MV-4-11 (cell line): Measurements from ENCODE around the gene ACTRT2.
A peak's percentile ranks its signal among the peaks of the same experiment; 100 is the strongest.

Experiments
- DNase-seq: peaks from one replicate; lab custom pipeline; 2025; lab: John Stamatoyannopoulos, UW

ACTRT2 gene

DNA sequence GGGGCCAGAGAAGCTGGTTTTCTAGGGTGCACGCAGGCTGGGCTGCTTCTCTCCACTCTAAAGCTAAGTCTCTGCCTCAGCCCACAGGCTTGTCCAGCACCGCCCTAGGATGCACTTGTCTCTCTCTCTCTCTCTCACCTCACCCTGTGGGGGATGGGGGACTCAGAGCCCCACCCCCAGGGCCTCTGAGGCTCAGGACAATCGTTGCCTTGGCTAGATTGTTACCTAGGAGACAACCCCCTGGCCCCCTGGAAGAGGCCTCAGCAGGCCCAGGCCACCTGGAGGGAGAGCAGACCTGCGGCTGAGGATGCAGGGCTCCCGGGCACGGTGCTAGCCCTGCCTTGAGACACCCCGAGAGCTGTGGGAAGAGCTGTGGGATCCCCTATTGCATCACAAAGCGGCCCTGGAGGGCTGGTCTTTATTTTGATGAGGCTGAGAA, at the start of gene ACTRT2:
Gene ACTRT2, plus strand, starts transcription at position 235 of the 439 bp plus-strand sequence. CDS start 220 bp downstream, outside the sequence.
- no peak for DNase-seq

DNA sequence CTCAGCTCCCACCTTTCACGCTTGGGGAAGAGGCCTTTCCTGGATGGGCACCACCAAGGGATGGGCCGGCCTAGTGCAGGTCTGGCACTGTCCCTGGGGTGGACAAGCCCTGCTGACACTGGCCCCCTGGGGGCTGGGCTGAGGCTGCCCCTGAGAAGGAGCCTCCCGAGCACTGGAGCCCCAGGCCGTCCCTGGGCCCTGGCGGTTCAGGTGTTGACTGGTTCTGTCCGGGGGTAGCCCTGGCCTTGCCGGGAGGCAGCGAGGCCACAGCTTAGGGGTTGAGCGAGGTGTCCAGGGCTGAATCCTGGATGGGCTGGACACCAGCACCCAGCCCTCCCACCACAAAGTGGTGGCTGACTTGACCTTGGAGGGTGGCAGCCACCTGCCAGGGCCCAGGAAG, 49.7 kb upstream of the ACTRT2 start:
- no peak for DNase-seq

DNA sequence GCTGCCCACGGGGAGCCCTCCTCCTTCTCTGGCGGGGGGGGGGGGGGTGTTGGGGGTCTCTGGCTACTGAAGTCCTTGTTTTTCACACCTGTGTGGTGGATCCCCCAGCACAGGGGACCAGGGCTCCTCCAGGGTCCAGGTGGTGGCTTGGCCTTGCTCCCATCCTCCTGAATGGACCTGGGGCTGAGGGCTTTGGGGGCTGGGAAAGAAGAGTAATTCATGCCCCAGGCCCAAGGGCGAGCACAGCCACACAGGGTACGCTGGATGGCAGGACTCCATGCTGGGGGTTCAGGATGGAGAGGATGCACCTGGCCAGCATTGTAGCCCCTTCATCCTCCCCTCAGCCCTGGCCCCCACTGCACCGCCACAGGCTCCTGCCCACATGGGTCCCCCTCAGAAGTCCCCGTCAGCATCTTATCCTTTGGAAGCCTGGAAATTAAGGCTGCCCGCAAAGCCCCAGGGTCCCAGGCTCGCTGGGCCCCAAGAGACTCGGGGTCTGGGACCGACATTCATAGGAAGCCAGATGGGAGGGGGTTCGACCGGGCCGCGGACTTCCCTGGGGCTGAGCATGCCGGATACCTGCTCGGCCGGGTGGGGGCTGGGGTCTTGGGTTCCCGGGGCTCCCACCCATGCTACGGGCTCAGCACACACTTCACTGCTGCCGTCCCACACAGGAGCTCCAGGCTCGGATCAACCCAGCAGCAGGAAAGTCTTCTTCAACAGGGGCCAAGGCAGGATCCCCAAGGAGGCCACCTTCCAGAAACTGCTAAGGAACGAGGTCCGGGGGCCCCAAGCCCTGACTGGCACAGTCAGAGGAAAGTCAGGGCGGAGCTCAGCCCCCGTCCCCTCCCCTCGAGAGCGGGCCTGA, 49.0 kb upstream of the ACTRT2 start:
- DNase-seq, result no peak

DNA sequence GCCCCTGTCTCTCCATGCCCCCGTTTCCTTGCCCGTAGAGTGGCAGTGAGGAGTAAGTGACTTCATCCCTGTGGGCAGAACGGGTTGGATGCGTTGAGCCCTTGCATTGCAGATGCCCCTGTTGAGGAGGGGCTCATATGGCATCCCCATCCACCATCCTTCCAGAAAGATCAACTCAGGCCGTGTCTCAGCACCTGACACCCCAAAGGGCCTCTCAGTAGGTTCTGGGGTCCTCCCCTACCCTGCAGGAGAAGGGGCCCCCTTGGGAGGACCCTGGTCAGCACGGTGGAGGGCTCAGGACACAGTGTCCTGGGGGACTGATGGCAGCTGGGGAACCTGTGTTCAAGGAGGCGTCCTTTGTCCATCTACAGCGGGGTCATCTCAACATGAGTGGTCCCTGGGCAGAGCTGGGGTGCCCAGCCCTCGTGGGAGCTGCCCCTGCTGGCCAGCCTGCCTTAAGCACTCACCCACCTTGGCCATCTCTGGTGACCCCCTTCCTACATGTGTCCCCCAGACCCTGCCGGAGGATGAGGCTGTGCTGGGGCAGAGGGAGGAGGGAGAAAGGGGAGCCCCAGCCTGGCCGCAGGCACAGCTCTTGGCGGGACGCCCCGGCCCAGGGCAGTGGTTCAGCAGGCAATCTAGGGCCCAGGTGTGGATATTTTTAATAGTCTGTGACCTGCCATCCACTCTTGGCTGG, 48.2 kb upstream of the ACTRT2 start:
- no peak for DNase-seq

DNA sequence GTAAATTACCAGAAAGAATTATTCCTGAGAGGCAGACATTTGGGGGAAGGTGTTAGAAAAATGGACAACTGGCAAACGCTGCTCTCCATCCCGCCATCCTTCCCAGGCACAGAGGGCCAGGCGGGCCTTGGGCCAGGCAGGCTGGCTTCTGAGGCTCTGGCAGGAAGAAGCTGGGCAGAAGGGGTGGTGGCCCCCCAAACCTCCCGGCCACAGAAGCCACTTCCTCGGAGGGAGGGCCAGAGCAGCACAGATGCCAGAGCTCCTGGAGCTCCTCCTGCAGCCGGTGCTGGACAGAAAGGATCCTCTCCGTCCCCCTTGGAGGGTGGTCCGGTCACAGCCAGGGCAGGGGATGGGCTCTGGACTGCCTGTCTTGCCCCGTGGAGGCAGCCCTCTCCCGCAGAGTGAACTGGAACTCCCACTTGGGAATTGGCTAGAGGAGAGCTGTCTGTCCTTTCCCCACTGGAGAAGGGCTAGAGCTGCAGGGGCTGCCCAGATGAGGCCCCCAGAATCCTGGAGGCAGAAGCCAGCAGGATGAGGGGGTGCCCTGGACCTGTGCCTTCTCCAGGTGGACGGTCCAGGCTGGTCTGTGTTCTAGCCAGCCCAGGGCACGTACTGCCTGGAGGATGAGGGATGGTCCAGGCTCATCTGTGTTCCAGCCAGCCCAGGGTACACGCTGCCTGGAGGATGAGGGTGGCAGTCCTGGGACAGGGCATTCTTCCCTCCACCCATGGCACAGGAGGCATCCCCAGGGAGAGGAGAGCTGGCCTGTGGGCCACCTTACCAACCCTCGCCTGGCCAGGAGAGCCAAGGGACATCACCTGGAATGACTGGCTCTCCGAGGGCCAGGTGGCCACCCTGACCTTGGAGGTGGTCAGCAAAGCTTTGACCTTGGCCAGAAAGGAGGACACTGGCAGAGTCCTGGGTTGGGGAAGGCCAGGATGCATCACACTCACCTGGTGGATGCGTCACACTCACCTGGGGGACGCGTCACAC, 47.4 kb upstream of the ACTRT2 start:
- peak; percentile 21 for DNase-seq

DNA sequence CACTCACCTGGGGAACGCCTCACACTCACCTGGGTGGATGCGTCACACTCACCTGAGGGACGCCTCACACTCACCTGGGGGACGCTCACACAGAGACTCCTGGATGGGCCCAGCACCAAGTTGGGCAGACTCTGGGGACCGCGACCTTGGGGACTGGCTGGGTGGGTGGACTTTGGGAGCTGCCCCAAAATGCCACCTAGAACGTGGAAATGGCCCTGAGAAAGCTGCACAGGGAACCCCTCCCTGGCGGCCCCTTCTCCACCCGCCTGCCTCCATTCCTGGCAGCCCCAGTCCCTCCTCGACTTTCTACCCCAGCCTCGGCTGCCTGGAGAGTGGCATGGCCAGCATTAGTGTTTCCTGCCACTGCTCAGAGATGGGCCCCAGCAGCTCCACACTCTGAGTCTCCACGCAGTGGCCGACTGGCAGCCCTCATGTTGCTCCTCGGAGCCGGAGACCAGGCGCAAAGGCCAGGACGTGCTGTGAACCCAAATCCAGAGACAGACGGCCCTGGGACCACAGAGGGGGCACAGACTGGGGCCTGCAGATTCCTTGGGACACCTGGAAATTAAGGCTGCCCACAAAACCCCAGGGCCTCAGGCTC, 46.5 kb upstream of the ACTRT2 start:
- no peak for DNase-seq

DNA sequence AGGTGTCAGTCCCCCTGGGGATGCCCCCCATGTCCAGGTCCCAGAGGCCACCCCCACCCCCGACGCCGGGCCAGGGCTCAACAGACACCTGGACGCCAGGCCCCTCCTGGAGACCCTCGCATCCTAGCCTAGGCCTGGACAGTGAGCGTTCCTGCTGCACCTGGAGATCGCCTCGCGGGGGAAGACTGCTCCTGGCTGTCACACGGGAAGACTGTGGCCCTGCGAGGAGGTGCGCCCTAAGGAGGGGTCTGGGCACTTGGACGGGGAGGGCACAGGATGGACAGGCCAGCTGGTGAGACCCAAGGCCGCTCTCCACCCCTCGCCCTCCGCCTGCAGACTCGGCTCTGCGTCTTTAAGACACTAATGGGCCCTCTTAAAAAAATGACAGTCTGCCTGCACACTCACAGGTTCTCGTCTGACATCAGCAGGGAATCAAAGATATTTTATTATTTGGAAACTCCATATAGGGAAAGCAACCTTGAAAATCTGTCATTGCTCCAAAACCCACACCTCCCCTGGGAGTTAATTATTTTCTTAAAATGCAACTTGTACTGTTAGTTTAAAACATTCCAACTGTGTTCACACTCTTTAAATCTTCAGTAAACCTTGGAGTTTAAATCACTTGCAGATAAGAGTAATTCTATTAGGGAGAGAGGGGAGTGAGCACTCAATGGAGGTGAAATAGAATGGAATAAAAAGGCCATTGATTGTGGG, 45.6 kb upstream of the ACTRT2 start:
- DNase-seq, result no peak

DNA sequence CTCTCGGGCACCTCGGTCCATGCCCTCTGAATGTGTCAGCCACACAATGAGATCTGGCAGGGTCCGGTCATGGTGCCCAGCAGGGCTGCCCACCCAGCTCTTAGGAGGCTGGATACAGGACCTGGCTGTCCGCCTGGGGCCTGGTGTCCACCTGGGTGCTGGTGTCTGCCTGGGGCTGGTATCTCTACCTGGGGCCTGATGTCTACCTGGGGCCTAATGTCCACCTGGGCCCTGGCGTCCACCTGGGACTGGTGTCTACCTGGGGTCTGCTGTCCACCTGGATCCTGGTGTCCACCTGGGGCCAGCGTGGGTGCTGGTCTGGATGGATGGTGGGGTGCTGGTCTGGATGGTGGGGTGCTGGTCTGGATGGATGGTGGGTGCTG, 45.1 kb upstream of the ACTRT2 start:
- DNase-seq, result no peak

DNA sequence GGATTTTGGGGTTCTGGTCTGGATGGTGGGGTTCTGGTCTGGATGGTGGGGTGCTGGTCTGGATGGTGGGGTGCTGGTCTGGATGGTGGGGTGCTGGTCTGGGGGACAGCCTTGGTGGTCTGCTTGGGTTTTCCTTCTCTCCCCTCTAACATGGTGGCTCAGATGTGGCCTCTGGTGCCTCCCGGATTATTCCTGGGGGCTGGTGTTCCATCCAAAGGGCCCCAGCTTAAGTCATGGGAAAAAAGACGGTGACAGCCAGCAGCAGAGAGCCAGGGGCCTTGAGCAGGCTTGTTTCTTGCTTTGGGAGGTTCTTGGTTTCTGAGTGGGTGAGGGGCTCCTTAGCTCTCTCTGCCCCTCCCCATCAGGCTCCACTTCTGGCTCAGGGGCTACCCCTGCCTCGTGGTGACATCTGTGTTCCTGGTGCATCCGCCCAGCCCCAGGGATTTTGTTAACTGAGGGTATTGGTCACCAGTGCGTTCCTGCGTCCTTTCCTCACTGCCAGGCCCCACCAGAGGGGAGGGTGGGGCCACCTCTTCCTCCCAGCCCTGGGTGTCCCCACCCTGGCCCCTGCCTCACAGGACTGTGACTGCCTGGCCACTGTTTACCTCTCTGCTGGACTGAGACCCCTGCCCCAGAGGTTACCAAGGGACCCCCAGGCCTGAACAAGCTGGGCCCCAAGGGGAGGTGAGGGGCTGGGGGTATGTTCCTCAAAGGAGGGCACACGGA, 43.2 kb upstream of the ACTRT2 start:
- no peak for DNase-seq

DNA sequence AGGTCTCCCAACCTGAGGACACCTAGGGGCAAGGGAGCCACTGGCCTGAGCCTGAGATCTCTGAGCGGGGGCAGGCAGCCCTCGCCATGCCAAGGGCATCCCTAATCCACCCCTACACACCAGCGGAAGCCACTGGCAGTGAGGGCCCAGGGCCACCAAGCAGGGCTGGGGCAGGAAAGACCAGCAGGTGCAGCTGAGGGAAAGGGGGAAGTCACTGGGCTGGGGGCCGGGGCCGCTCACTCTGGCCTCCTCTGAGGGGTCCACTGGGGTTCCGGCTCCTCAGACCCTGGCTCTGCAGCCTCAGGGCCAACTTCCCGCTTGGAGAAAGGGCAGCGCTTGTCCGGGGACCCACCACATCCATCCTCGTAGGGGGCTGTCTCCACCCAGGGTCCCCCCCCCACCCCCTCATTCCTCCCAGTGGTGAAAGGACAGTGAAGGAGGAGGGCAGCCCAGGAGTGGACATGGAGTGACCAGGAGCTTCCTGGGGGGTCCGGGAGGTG, 42.5 kb upstream of the ACTRT2 start:
- DNase-seq, result no peak

DNA sequence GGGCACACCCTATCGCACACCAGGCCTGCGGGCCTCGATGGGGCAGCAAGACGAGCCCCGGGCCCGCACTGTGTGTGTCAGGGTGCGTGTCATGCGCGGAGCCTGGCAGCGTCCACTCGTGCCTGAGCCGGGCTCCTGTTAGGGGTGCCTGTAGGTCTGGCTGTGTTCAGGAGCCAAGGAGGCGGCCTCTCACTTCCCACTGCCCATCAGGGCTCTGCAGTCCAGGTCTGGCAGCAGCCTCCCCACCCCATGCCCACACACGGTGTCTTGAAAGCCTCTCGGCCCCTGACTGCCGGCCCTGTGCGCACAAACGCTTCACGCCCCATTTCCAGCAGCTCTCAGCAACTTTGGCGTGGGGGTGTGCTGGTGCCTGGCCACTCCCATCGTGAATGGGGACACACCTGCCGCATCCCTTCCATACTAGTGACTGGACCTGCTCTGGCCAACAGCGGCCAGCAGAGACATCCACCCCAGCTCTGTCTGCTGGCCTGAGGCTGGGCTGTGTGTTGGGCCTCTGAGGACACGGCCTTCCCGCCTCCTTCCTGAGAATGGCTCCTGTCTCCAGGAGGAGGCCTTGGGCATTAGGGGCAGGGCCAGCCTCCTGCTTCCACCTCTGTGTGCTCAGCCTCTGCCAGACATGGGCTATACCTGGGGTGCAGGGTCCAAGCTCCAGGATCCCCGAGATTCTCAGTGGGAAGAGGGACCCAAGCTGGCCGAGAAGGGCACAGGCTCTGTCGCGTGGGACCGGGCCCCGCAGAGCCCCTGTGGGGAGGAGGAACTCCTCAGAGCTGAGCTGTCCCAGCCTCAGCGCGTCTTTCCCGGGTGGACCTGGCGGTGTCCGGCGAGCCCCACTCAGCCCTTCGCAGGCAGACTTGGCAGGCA, 41.8 kb upstream of the ACTRT2 start:
- no peak for DNase-seq

DNA sequence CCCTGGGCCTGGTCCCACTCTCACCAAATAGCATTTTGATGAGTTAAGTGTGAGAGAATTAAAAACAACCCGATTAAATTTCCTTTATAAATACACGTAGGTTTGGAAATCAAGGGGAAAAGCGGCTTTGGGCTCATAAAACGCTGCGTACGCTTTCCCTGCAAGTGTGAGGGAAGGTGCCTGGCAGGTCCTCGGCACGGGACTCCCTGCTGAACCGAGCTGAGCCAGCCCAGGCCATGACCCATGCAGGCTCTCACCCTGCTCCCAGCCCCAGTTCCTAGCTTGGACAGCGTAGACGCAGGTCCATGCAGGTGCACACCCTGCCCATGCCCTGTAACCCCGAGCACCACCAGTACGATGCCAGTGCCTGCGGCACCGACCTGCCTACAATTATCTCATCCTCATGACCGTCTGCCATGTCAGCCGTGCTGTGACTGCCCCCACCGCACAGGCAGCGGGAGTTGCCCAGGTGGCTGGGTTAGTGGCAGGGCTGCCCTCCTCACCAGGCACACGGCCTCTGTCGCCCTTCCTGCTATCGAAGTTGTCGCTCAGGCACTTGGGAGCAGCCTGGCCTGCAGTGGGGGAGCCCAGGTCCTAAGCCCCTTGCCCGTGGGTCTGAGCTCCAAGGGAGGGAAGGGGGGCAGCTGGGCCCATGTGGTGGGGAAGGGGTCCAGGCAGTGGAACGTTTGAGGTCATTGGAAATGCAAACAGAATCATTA, 41.0 kb upstream of the ACTRT2 start:
- no peak for DNase-seq

DNA sequence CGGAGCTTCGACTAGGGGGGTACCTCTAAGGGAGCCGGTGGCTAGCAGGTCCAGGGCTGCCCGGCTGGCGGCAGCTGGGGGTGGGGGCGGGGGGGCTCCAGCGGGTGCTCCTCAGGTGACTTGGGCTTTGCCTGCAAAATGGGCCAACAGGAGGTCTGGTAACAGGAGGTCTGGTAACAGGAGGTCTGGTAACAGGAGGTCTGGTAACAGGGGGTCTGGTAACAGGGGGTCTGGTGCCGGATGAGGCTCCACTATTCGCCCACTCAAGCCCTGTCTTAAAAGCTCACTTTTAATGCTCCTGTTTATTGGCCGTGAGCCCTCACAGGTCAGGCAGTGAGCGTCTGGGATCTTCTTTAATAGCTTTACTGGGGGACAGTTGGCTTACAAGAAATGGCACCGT, 40.4 kb upstream of the ACTRT2 start:
- DNase-seq, result no peak

DNA sequence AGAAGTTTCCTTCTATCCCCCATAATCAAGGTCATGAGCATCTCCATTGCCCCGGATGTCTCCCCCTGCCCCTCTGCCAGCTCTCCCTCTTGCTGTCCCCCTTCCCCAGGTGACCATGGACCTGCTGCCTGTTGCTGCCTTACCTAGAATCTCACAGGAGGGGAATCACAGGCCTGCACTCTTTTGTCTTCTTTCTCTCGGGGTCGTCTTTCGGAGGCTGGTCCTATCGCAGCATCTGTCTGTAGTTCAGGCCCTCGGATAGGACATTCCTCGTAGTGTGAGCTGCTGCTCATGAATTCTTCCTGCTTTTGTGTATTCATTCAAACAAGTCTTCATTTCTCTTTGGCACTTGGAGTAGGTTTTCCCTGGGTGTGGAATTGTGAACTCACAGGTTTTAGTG, 39.9 kb upstream of the ACTRT2 start:
- DNase-seq, result no peak

DNA sequence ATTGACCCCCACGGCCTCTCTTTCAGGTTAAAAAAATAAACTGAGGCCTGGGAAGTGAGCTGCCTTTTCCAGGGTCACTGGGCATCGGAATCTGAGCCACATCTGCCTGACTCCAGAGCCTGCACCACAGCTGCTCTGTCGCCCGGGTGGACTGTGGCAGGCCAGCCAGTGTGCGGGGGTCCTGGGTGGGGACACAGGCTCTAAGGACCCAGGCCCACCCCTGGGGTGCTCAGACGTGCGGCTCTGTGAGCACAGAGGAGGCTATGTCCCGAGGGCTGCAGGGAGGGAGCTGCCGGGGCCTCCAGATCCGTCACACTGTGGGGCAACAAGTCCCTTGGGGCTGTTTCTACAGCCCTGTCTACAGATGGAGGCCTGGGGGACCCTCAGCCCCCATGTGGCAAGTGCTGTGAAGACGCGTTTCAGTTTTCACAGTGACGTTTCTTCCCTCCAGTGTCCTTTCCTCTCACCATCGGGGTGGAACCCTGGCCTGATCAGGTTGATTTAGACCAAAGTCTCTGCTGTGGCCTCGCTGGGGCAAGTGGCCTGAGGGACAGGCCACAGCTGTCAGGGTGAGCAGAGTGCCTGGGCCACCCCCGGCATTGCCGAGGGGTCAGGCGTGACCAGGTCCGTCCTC, 39.2 kb upstream of the ACTRT2 start:
- no peak for DNase-seq

DNA sequence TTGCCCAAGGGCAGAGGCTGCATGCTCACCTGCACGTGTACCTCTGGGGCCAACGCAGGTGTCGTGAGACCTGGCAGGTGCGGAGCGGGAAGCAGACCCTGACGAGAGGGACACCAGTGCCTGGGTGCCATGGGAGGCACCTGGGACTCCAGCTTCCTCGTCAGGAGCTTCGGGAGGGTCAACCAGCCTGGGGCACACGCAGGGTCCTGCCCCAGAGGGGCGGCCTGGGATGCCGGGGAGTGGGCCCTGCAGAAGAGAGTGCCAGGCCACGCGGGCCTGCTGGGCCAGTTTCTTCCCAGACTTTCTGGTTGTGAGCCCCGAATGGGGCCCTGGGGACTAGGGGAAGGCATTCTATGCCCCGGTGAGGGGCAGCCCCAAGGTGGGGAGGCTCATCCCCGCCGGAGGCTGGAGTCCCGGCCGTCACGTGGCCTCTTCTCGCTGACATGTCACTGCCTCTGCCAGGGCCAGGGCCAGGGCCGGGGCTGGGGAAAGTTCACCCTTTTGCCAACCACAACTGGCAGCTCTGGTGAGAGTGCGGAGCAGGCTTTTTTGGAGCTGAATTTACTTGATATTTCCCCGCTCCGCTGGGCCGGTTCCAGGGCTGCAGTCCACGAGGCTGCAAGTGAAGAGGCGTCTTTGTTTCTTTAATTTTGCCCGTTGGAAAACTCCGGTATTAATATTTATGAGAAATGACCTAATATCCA, 38.5 kb upstream of the ACTRT2 start:
- DNase-seq, result no peak

DNA sequence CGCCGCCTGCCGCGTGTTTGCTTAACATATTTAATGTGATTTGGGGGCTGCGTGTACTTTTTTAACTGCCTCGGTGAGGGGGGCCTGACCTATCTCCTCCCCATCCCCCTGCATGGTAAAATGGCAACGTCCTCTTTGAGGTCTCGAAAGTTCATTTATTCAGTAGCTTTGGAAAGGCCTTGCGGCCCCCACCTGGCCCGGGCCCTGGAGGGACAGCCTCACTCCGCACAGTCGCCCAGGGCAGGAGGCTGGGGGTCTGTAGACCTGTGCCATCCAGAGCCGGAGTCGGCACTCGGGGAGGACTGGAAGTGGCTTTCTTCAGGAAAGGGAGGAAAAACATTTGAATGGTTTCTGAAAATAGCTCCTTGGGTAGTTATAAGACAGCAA, 38.0 kb upstream of the ACTRT2 start:
- DNase-seq, result no peak
